GM12875 (cell line): ENCODE results near the gene CTNNA3.

Source experiments
- H3K4me3 ChIP-seq: one replicate; pipeline ENCODE4 v1.5.1; 2011; ENCODE audit warnings: low read depth, low read length, control low read depth
- CTCF ChIP-seq: IDR thresholded peaks from 2 replicates; pipeline ENCODE4 v1.5.1; 2011; ENCODE audit warnings: low read depth, mild to moderate bottlenecking, control low read depth, inconsistent platforms, low read length, moderate library complexity, borderline replicate concordance; ENCODE audit not compliant: insufficient read depth

The CTNNA3 gene

DNA sequence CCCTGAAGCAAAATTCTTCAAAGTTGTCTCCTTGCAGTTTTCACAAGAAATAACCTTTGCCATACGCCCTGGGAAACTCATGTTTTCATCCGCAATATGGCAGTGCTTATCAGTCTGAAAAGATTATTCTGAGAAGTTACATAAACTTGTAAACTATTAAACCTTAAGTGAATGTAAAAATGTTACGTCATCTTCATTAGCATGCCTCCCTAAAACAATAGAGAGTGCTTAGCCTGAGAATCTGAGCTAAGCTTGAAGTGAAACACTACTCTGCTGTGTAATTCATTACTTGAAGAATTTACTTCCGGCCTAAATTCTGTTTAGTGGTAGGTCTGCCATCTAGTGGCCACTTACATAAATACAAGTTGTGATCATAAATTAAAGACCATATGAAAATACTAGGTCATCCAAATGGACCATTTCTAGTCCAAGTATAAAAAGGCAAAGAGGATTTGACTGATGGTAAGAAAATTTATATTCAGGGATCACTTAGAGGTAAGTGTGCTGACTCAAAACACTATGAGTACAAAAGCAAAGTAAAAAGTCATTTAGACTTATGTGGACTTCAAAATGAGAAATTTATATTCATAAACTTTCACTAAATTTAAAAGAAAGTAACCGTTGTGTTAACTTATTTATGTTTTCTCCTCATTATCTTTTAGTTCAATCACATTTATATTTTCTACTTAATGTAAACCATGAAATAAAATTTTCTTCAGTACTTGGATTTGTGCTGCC is 1515.2 kb downstream of the CTNNA3 start:
- no peak overlapping the region for H3K4me3 ChIP-seq
- TF ChIP-seq CTCF = peak; percentile 25; the same call in 1 of the 2 replicates

DNA sequence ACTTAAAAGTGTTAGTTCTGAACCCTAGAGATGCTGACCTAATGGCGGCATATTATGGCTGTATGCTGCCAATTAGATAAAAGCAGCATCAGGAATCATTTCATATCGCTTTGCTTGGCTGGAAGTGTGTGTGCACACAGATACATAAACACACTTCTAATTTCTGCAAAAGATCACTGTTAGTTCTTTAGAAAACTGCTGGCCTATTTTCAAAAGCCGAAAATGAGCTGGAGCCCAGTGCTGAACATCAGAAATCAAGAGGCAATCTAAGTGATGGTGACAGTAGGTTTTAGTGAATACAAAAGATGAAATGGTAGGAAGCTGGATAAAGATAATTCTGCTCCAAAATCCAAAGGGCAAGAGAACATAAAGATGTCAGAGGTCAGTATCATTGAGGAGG is 1516.0 kb downstream of the CTNNA3 start:
- H3K4me3 ChIP-seq = no peak overlapping the region
- TF ChIP-seq CTCF = no peak

GRCh38 chr10:66176772-66177171 is 1519.2 kb downstream of the CTNNA3 start:
- no peak overlapping the region for H3K4me3 ChIP-seq
- TF ChIP-seq CTCF = no peak

DNA sequence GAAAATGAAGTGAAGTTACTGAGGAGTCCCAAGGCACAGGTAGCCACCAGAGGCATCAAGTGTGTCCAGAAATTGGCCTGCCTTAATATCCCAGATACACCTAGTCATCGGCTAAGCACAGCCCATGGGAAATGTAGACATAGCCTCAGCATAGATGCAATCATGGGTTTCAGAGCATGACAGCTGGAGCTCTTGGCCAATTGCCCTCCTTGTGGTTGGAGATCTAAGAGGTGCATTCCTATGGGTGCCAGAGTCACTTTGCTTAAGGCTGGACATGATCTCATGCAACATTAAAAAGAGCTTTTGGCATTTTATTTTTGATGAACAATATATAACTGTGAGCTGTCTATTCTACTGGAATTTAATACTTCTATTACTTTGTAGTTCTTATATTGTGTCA is 1528.2 kb downstream of the CTNNA3 start:
- no peak for TF ChIP-seq CTCF
- no peak overlapping the region for H3K4me3 ChIP-seq

DNA sequence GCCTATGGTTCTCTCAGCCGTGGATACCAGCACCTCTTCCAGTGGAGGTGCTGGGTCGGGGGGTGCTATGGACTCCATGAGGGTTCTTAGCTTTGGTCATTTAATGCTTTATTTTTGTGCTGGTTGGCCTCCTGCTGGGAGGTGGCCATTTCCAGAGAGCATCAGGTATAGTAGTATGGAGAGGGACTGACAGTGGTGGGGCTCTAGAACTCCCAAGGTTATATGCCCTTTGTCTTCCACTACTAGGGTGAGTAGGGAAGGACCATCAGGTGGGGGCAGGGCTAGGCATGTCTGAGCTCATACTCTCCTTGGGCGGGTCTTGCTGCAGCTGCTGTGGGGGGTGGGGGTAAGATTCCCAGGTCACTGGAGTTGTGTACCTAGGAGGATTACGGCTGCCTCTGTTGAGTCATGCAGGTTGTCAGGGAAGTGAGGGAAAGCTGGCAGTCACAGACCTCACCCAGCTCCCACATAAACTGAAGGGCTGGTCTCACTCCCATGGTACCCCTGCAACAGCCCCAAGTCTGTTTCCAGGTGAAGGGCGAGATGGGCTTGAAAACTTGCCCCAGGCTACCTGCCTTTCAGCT is 1533.3 kb downstream of the CTNNA3 start:
- no peak for TF ChIP-seq CTCF
- H3K4me3 ChIP-seq = no peak overlapping the region

DNA sequence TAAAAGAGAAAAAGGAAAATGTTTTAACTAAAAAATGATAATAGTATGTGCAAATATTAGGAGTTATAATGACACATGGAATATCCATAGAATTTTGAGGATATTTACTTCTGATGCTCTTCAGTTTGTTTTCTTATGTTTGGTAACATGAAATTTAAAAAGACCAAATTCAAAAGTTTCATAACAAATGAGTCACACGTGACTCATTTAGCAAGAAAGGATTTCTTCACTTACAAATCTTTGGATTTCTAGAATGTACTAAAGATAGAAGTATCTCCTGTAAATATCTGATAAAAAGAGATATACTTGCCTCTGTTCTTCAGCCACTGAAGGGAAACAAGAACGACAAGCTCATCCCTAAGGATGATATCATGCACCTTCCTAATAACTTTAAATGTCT is 1544.6 kb downstream of the CTNNA3 start:
- no peak overlapping the region for H3K4me3 ChIP-seq

More for the DNA sequence above, 1544.6 kb downstream of the CTNNA3 start:
- no peak for TF ChIP-seq CTCF
